Transverse colon (tissue), 3 donors: Measurements from ENCODE around the gene KCNJ6.

Experiments
- CTCF ChIP-seq, 5 experiments: fragments of 200-600 bp in 3 of 5; fragments of 450-650 bp in 2 of 5; sonication (generic) in 3 of 5; IDR thresholded peaks; 1 replicate in 2 of 5; 2 replicates in 3 of 5; pipeline ENCODE4 v1.5.1; 2016 to 2017; ENCODE audit warnings: antibody characterized with exemption in 5 of 5, inconsistent platforms in 3 of 5, mild to moderate bottlenecking in 2 of 5, moderate library complexity in 1 of 5
- POLR2A ChIP-seq: fragments of 450-650 bp; IDR thresholded peaks from one replicate; pipeline ENCODE4 v1.6.1; 2016; ENCODE audit warnings: antibody characterized with exemption, mild to moderate bottlenecking, moderate library complexity

GRCh38 chr21:37909936-37910335, 6.3 kb downstream of the KCNJ6 start:
- TF ChIP-seq CTCF (IDR thresholded peaks at IDR 0.05), result no peak
- no peak for TF ChIP-seq POLR2A
